KMS-11 (cell line): Measurements from ENCODE around the gene LAPTM5.

Experiments used
- H2AFZ ChIP-seq: fragments of 200-600 bp; sonication (generic); 2 replicates; pipeline ENCODE4 v1.6.1; 2016; ENCODE audit warnings: antibody characterized with exemption, mixed run types, low read depth
- H3K27ac ChIP-seq: fragments of 200-600 bp; sonication (generic); 2 replicates; pipeline ENCODE4 v1.6.1; 2016; ENCODE audit warnings: mild to moderate bottlenecking, mixed run types
- H3K27me3 ChIP-seq: fragments of 200-600 bp; sonication (generic); 2 replicates; pipeline ENCODE4 v1.6.1; 2017; ENCODE audit warnings: mild to moderate bottlenecking, low read depth, mixed run types, moderate library complexity; ENCODE audit not compliant: insufficient read depth
- H3K36me3 ChIP-seq: fragments of 200-600 bp; sonication (generic); 2 replicates; pipeline ENCODE4 v1.6.1; 2017; ENCODE audit warnings: mild to moderate bottlenecking, mixed run types; ENCODE audit not compliant: insufficient read depth
- H3K4me1 ChIP-seq: fragments of 200-600 bp; sonication (generic); 2 replicates; pipeline ENCODE4 v1.6.1; 2016; ENCODE audit warnings: mild to moderate bottlenecking, low read depth, mixed run types; ENCODE audit not compliant: poor library complexity, severe bottlenecking
- H3K4me2 ChIP-seq: fragments of 200-600 bp; sonication (generic); 2 replicates; pipeline ENCODE4 v1.7.0; 2016; ENCODE audit warnings: mild to moderate bottlenecking, mixed run types
- H3K4me3 ChIP-seq: fragments of 200-600 bp; sonication (generic); IDR thresholded peaks from 2 replicates; pipeline ENCODE4 v1.6.1; 2017; ENCODE audit warnings: low read depth, low read length, mixed read lengths; ENCODE audit not compliant: insufficient read depth
- H3K79me2 ChIP-seq: fragments of 200-600 bp; sonication (generic); 2 replicates; pipeline ENCODE4 v1.6.1; 2016; ENCODE audit warnings: low read depth, mixed run types; ENCODE audit not compliant: insufficient read depth
- H3K9ac ChIP-seq: fragments of 200-600 bp; sonication (generic); 2 replicates; pipeline ENCODE4 v1.6.1; 2016; ENCODE audit warnings: mild to moderate bottlenecking, mixed run types
- H4K20me1 ChIP-seq: fragments of 200-600 bp; sonication (generic); 2 replicates; pipeline ENCODE4 v1.6.1; 2016; ENCODE audit warnings: mild to moderate bottlenecking, mixed run types; ENCODE audit not compliant: insufficient read depth
- TF ChIP-seq, protein P1 (sequence below): fragments of 200-600 bp; sonication (generic); conservative IDR thresholded peaks from 2 replicates; pipeline ENCODE4 v1.6.1; 2017; ENCODE audit warnings: low read depth, mild to moderate bottlenecking, antibody characterized with exemption, low read length, moderate library complexity, mixed read lengths

Gene LAPTM5

DNA sequence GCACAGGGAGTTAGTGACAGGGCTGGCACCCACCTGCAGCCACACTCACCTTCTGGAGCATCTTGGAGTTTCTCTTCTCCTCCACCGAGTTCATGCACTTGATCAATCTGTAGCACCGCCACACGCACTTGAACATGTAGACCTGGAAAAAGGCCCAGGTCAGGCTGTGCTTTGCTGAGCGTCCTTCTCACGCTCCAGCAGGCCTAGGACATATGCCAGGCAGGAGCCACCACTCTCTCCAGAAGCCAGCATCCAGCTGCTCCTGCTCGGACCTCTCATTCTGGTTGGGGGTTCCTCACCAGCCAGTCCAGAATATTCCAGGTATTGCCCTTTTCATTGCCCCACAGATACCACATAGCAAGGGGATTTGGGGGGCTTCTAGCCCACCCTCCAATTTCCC is 22.4 kb downstream of the LAPTM5 start:
- H3K27me3 ChIP-seq: no peaks in the 10 kb centered on the region
- no peak overlapping the region for H3K9ac ChIP-seq
- no peak overlapping the region for H2AFZ ChIP-seq
- no peak overlapping the region for H3K27ac ChIP-seq
- no peaks in the 10 kb centered on the region; the same call in 1 of the 2 replicates for H3K36me3 ChIP-seq
- no peak overlapping the region for H3K4me3 ChIP-seq
- no peak overlapping the region for H3K4me2 ChIP-seq
- TF ChIP-seq, protein P1, sequence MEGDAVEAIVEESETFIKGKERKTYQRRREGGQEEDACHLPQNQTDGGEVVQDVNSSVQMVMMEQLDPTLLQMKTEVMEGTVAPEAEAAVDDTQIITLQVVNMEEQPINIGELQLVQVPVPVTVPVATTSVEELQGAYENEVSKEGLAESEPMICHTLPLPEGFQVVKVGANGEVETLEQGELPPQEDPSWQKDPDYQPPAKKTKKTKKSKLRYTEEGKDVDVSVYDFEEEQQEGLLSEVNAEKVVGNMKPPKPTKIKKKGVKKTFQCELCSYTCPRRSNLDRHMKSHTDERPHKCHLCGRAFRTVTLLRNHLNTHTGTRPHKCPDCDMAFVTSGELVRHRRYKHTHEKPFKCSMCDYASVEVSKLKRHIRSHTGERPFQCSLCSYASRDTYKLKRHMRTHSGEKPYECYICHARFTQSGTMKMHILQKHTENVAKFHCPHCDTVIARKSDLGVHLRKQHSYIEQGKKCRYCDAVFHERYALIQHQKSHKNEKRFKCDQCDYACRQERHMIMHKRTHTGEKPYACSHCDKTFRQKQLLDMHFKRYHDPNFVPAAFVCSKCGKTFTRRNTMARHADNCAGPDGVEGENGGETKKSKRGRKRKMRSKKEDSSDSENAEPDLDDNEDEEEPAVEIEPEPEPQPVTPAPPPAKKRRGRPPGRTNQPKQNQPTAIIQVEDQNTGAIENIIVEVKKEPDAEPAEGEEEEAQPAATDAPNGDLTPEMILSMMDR: no peak
- H4K20me1 ChIP-seq: no peaks in the 10 kb centered on the region
- H3K4me1 ChIP-seq: peaks cover 13% of the 10 kb centered on the region
- H3K79me2 ChIP-seq: no peaks in the 10 kb centered on the region

DNA sequence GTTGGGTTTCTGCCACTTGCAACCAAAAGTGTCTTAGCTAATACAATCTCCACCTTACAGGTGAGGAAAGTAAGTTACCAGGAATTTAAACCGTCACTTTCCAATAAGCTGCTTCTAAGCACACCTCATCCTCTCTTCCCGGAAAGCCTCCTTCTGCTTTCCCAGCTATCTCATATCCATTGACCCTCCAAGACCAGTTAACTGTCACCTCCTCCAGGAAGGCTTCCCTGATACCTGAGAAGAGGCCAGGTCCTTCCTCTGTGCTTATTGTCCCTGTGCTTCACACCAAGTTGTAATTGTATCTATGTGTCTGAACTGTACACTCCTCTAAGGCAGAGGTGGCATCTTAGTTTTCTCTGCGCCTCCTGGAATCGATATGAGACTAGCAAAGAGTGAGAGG is 23.0 kb downstream of the LAPTM5 start:
- H3K27ac ChIP-seq: no peak overlapping the region
- H3K4me3 ChIP-seq: no peak overlapping the region
- TF ChIP-seq, protein P1: no peak
- no peaks in the 10 kb centered on the region for H3K79me2 ChIP-seq
- H3K9ac ChIP-seq: no peak overlapping the region
- H3K4me1 ChIP-seq: peaks cover 13% of the 10 kb centered on the region
- H3K27me3 ChIP-seq: no peaks in the 10 kb centered on the region
- no peak overlapping the region for H3K4me2 ChIP-seq
- H3K36me3 ChIP-seq: no peaks in the 10 kb centered on the region; the same call in 1 of the 2 replicates
- no peak overlapping the region for H2AFZ ChIP-seq
- no peaks in the 10 kb centered on the region for H4K20me1 ChIP-seq

DNA sequence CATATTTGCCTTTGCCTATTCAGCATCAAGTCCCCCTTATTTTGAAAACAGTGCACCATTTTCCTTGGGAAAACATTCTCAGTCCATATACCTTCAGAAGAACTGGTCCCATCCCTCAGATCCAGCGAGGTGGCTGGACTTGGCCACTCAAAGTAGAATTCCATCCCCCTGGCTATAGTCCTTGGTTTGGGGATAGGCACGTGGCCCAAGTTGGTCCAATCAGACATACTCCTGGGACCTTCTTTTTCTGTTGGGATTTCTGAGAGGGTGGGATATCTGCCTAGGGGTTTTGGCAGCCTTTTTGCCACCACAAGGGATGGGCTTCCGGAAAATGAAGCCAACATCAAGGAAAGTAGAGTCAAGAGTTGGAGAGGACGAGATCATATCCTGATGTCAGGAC is 23.5 kb downstream of the LAPTM5 start:
- Histone ChIP-seq H3K79me2 (no peaks in the 10 kb centered on the region), H3K27me3 (no peaks in the 10 kb centered on the region), H3K4me1 (peaks cover 13% of the 10 kb centered on the region), H3K27ac (no peak overlapping the region), H3K9ac (no peak overlapping the region), H3K36me3 (no peaks in the 10 kb centered on the region; the same call in 1 of the 2 replicates), H3K4me3 (no peak overlapping the region), H2AFZ (no peak overlapping the region), H4K20me1 (no peaks in the 10 kb centered on the region), H3K4me2 (no peak overlapping the region)
- TF ChIP-seq, protein P1: no peak

DNA sequence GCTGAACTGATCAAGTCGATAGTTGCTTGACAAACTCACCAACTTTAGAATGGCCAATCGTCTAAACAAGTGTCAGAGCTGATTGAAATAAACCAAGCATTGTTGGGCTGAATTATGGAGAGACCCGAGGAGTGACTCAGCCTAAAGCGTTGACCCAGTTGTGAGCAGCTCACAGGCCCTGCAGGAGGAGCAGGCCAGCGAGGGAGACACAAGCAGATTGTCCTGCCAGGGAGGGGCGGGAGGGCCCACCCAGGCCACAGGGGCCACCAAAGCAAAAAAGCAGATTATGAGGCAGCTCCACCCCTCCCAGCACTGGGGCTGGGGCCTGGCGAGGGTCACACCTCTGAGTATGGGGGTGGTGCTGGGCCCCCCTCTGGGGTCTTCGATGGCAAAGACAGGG is 24.1 kb downstream of the LAPTM5 start:
- H3K4me2 ChIP-seq: no peak overlapping the region
- no peaks in the 10 kb centered on the region for H3K36me3 ChIP-seq
- no peaks in the 10 kb centered on the region for H3K79me2 ChIP-seq
- no peak overlapping the region for H3K9ac ChIP-seq
- H3K27ac ChIP-seq: no peak overlapping the region
- no peaks in the 10 kb centered on the region for H4K20me1 ChIP-seq
- H3K4me3 ChIP-seq: no peak overlapping the region
- no peaks in the 10 kb centered on the region for H3K27me3 ChIP-seq
- no peak overlapping the region for H2AFZ ChIP-seq
- TF ChIP-seq, protein P1: no peak
- peaks cover 13% of the 10 kb centered on the region for H3K4me1 ChIP-seq
